ENCODE results near the gene ZFAND6.

Gene ZFAND6

GRCh38 chr15:80168421-80168820, 108.9 kb downstream of the ZFAND6 start:
- H3K4me1 Mint-ChIP-seq = no peaks in the 10 kb centered on the region
- no peaks in the 10 kb centered on the region for H3K9me3 Mint-ChIP-seq
- no peaks in the 10 kb centered on the region for H3K27me3 Mint-ChIP-seq
- H3K36me3 Mint-ChIP-seq = peaks cover 14% of the 10 kb centered on the region
- no peak overlapping the region for H3K4me3 Mint-ChIP-seq
- no peak for DNase-seq
- no peak overlapping the region for H3K27ac Mint-ChIP-seq
- CTCF ChIA-PET = no interaction called here

- Mint-ChIP-seq H3K27me3 (no peaks in the 10 kb centered on the region), H3K4me3 (no peak overlapping the region), H3K9me3 (no peaks in the 10 kb centered on the region), H3K4me1 (no peaks in the 10 kb centered on the region), H3K36me3 (peaks cover 5% of the 10 kb centered on the region), H3K27ac (no peak overlapping the region)
- CTCF ChIA-PET = no interaction called here
- DNase-seq = no peak
These were observed 110.4 kb downstream of the ZFAND6 start for GRCh38 chr15:80169768-80170357.

- DNase-seq = no peak
- no peaks in the 10 kb centered on the region for H3K9me3 Mint-ChIP-seq
- H3K4me3 Mint-ChIP-seq = no peak overlapping the region
- peaks cover 5% of the 10 kb centered on the region for H3K36me3 Mint-ChIP-seq
- H3K27me3 Mint-ChIP-seq = no peaks in the 10 kb centered on the region
- H3K4me1 Mint-ChIP-seq = no peaks in the 10 kb centered on the region
- no peak overlapping the region for H3K27ac Mint-ChIP-seq
- CTCF ChIA-PET = no interaction called here
These were observed 111.1 kb downstream of the ZFAND6 start for GRCh38 chr15:80170596-80170995.

- no peaks in the 10 kb centered on the region for H3K9me3 Mint-ChIP-seq
- H3K27me3 Mint-ChIP-seq = no peaks in the 10 kb centered on the region
- H3K36me3 Mint-ChIP-seq = peaks cover 5% of the 10 kb centered on the region
- no peaks in the 10 kb centered on the region for H3K4me1 Mint-ChIP-seq
- H3K4me3 Mint-ChIP-seq = no peak overlapping the region
- no peak overlapping the region for H3K27ac Mint-ChIP-seq
- CTCF ChIA-PET = interaction anchor here (1.0 to 3.6 kb wide), 6 partner anchors 10 to 318 kb away, joined by 3 to 22 read pairs (median 6); partner anchors contain the start of gene ZFAND6
- DNase-seq = no peak
These were observed 112.3 kb downstream of the ZFAND6 start for GRCh38 chr15:80171787-80172186.

GRCh38 chr15:80172401-80172800, 112.9 kb downstream of the ZFAND6 start:
- H3K9me3 Mint-ChIP-seq = no peaks in the 10 kb centered on the region

GRCh38 chr15:80173022-80173759, 113.7 kb downstream of the ZFAND6 start:
- peak; percentile 84 for DNase-seq

More at GRCh38 chr15:80172401-80172800, 112.9 kb downstream of the ZFAND6 start:
- DNase-seq = no peak
- no peaks in the 10 kb centered on the region for H3K4me1 Mint-ChIP-seq
- CTCF ChIA-PET = interaction anchor here (0.7 to 3.6 kb wide), 11 partner anchors 8 to 319 kb away, joined by 3 to 22 read pairs (median 3); partner anchors contain the start of gene ZFAND6
- H3K4me3 Mint-ChIP-seq = no peak overlapping the region
- no peaks in the 10 kb centered on the region for H3K27me3 Mint-ChIP-seq
- peaks cover 6% of the 10 kb centered on the region for H3K36me3 Mint-ChIP-seq
- no peak overlapping the region for H3K27ac Mint-ChIP-seq

GRCh38 chr15:80174017-80174746, 114.7 kb downstream of the ZFAND6 start:
- no peak for DNase-seq
- H3K4me1 Mint-ChIP-seq = no peaks in the 10 kb centered on the region
- CTCF ChIA-PET = interaction anchor here (0.6 to 3.6 kb wide), 9 partner anchors 13 to 834 kb away, joined by 3 to 22 read pairs (median 3); partner anchors contain the start of gene ZFAND6
- H3K36me3 Mint-ChIP-seq = peaks cover 8% of the 10 kb centered on the region
- H3K27ac Mint-ChIP-seq = no peak overlapping the region
- H3K9me3 Mint-ChIP-seq = no peaks in the 10 kb centered on the region
- no peak overlapping the region for H3K4me3 Mint-ChIP-seq
- no peaks in the 10 kb centered on the region for H3K27me3 Mint-ChIP-seq

More at GRCh38 chr15:80173022-80173759, 113.7 kb downstream of the ZFAND6 start:
- peaks cover 8% of the 10 kb centered on the region for H3K36me3 Mint-ChIP-seq
- CTCF ChIA-PET = interaction anchor here (0.6 to 3.6 kb wide), 12 partner anchors 9 to 322 kb away, joined by 3 to 22 read pairs (median 3); partner anchors contain the start of gene ZFAND6
- no peak overlapping the region for H3K27ac Mint-ChIP-seq
- no peaks in the 10 kb centered on the region for H3K27me3 Mint-ChIP-seq
- no peaks in the 10 kb centered on the region for H3K4me1 Mint-ChIP-seq
- H3K9me3 Mint-ChIP-seq = no peaks in the 10 kb centered on the region
- no peak overlapping the region for H3K4me3 Mint-ChIP-seq

- no peak for DNase-seq
- CTCF ChIA-PET = interaction anchor here (1.3 to 3.6 kb wide), 3 partner anchors 115 to 836 kb away, joined by 3 to 22 read pairs (median 10); partner anchors contain the start of gene ZFAND6
- peaks cover 6% of the 10 kb centered on the region for H3K36me3 Mint-ChIP-seq
- no peaks in the 10 kb centered on the region for H3K9me3 Mint-ChIP-seq
- H3K4me3 Mint-ChIP-seq = no peak overlapping the region
- H3K4me1 Mint-ChIP-seq = no peaks in the 10 kb centered on the region
- H3K27ac Mint-ChIP-seq = no peak overlapping the region
- H3K27me3 Mint-ChIP-seq = no peaks in the 10 kb centered on the region
These were observed 116.0 kb downstream of the ZFAND6 start for GRCh38 chr15:80175436-80175835.

GRCh38 chr15:80176443-80176842, 117.0 kb downstream of the ZFAND6 start:
- peaks cover 6% of the 10 kb centered on the region for H3K36me3 Mint-ChIP-seq
- CTCF ChIA-PET = no interaction called here
- no peaks in the 10 kb centered on the region for H3K27me3 Mint-ChIP-seq
- H3K9me3 Mint-ChIP-seq = no peaks in the 10 kb centered on the region
- H3K27ac Mint-ChIP-seq = no peak overlapping the region
- DNase-seq = no peak
- H3K4me3 Mint-ChIP-seq = no peak overlapping the region
- no peaks in the 10 kb centered on the region for H3K4me1 Mint-ChIP-seq

GRCh38 chr15:80177156-80177555, 117.7 kb downstream of the ZFAND6 start:
- H3K36me3 Mint-ChIP-seq = peaks cover 11% of the 10 kb centered on the region
- DNase-seq = no peak

GRCh38 chr15:80179025-80179759, 119.7 kb downstream of the ZFAND6 start:
- Mint-ChIP-seq H3K4me1 (no peaks in the 10 kb centered on the region), H3K27ac (no peak overlapping the region), H3K9me3 (no peaks in the 10 kb centered on the region), H3K36me3 (peaks cover 8% of the 10 kb centered on the region), H3K27me3 (no peaks in the 10 kb centered on the region), H3K4me3 (no peak overlapping the region)
- CTCF ChIA-PET = no interaction called here
- DNase-seq = no peak

More at GRCh38 chr15:80177156-80177555, 117.7 kb downstream of the ZFAND6 start:
- Mint-ChIP-seq H3K9me3 (no peaks in the 10 kb centered on the region), H3K4me3 (no peak overlapping the region), H3K27ac (no peak overlapping the region), H3K4me1 (no peaks in the 10 kb centered on the region), H3K27me3 (no peaks in the 10 kb centered on the region)
- CTCF ChIA-PET = interaction anchor here (0.7 to 1.3 kb wide), 2 partner anchors 10 to 795 kb away, joined by 3 read pairs; no protein-coding TSS in a partner anchor

GRCh38 chr15:80179935-80180334, 120.5 kb downstream of the ZFAND6 start:
- Mint-ChIP-seq H3K36me3 (peaks cover 10% of the 10 kb centered on the region), H3K27ac (no peak overlapping the region)
- CTCF ChIA-PET = no interaction called here

GRCh38 chr15:80180468-80180867, 121.0 kb downstream of the ZFAND6 start:
- CTCF ChIA-PET = no interaction called here
- Mint-ChIP-seq H3K9me3 (no peaks in the 10 kb centered on the region), H3K4me1 (no peaks in the 10 kb centered on the region), H3K4me3 (no peak overlapping the region), H3K36me3 (peaks cover 13% of the 10 kb centered on the region), H3K27me3 (no peaks in the 10 kb centered on the region), H3K27ac (no peak overlapping the region)
- no peak for DNase-seq

More at GRCh38 chr15:80179935-80180334, 120.5 kb downstream of the ZFAND6 start:
- Mint-ChIP-seq H3K27me3 (no peaks in the 10 kb centered on the region), H3K4me3 (no peak overlapping the region), H3K9me3 (no peaks in the 10 kb centered on the region), H3K4me1 (no peaks in the 10 kb centered on the region)
- no peak for DNase-seq

- CTCF ChIA-PET = no interaction called here
- H3K4me1 Mint-ChIP-seq = no peaks in the 10 kb centered on the region
- H3K27me3 Mint-ChIP-seq = no peaks in the 10 kb centered on the region
- no peak for DNase-seq
- no peak overlapping the region for H3K27ac Mint-ChIP-seq
- peaks cover 13% of the 10 kb centered on the region for H3K36me3 Mint-ChIP-seq
- no peak overlapping the region for H3K4me3 Mint-ChIP-seq
- H3K9me3 Mint-ChIP-seq = no peaks in the 10 kb centered on the region
These were observed 121.5 kb downstream of the ZFAND6 start for GRCh38 chr15:80180986-80181385.

Data from activated naive CD4-positive, alpha-beta T cell treated with anti-CD3 and anti-CD28 coated beads, Interleukin-2, amount 10 ng/mL, durations not matched to agents 7 days and 5 days (primary cell).